PC-9 (cell line): ENCODE data around the gene COL18A1. TPM values are rescaled to one million over a fixed set of nuclear protein-coding genes. Genes with fewer than 3 reads are reported as not detected.

Source experiments
- BruUV-seq: library from RNA; stranded (reverse); fragments of 400-500 nt; replicated peaks from 2 replicates; lab custom pipeline; 2021; lab: Mats Ljungman, UMichigan
- CTCF ChIA-PET: fragments of 300-600 bp; sonication (Branson Sonifier 250); formaldehyde crosslinking; loops from one replicate; lab custom pipeline; 2022; ENCODE audit warnings: antibody characterized with exemption; lab: Charles Lee
- POLR2A ChIA-PET: fragments of 300-600 bp; sonication (Branson Sonifier 250); formaldehyde crosslinking; loops from one replicate; lab custom pipeline; 2022; ENCODE audit warnings: antibody characterized with exemption; ENCODE audit not compliant: unreplicated experiment; lab: Charles Lee
- DNase-seq, 2 experiments: peaks; one replicate each; pipeline versions ENCODE4 v3.0.0 to v3.0.0-alpha.2; 2015 to 2022; ENCODE audit warnings: mixed read lengths in 1 of 2
- H2AFZ ChIP-seq: fragments of 200-600 bp; sonication (generic); 2 replicates; pipeline ENCODE4 v1.8.1; 2017; ENCODE audit warnings: antibody characterized with exemption
- H3F3A ChIP-seq: fragments of 200-600 bp; sonication (generic); 2 replicates; pipeline ENCODE4 v1.8.1; 2017; ENCODE audit warnings: antibody characterized with exemption, mild to moderate bottlenecking, low read depth; ENCODE audit not compliant: insufficient read depth
- H3K27ac ChIP-seq: fragments of 200-600 bp; sonication (generic); 2 replicates; pipeline ENCODE4 v1.6.1; 2016; ENCODE audit warnings: mixed run types
- H3K27me3 ChIP-seq: fragments of 200-600 bp; sonication (generic); 2 replicates; pipeline ENCODE4 v1.6.1; 2016; ENCODE audit warnings: low read depth, mixed run types; ENCODE audit not compliant: insufficient read depth
- H3K36me3 ChIP-seq: fragments of 200-600 bp; sonication (generic); 2 replicates; pipeline ENCODE4 v1.6.1; 2016; ENCODE audit warnings: low read depth, mixed run types
- H3K4me1 ChIP-seq: fragments of 200-600 bp; sonication (generic); replicated peaks from 2 replicates; pipeline ENCODE4 v1.6.1; 2016; ENCODE audit warnings: mixed run types; ENCODE audit not compliant: insufficient read depth
- H3K4me2 ChIP-seq: fragments of 200-600 bp; sonication (generic); 2 replicates; pipeline ENCODE4 v1.6.1; 2017; ENCODE audit warnings: mixed run types
- H3K4me3 ChIP-seq: fragments of 200-600 bp; sonication (generic); 2 replicates; pipeline ENCODE4 v1.6.1; 2016; ENCODE audit warnings: mixed run types
- H3K79me2 ChIP-seq: fragments of 200-600 bp; sonication (generic); 2 replicates; pipeline ENCODE4 v1.6.1; 2017; ENCODE audit warnings: low read depth, mixed run types
- H3K9me2 ChIP-seq: fragments of 200-600 bp; sonication (generic); 2 replicates; pipeline ENCODE4 v1.8.1; 2017; ENCODE audit warnings: mild to moderate bottlenecking; ENCODE audit not compliant: insufficient read depth
- H3K9me3 ChIP-seq: fragments of 200-600 bp; sonication (generic); 2 replicates; pipeline ENCODE4 v1.8.1; 2016; ENCODE audit warnings: low read depth; ENCODE audit not compliant: insufficient read depth
- H4K20me1 ChIP-seq: fragments of 200-600 bp; sonication (generic); 2 replicates; pipeline ENCODE4 v1.8.1; 2017; ENCODE audit not compliant: insufficient read depth
- EZH2 ChIP-seq: fragments of 200-600 bp; sonication (generic); IDR thresholded peaks from 2 replicates; pipeline ENCODE4 v1.8.0; 2017; ENCODE audit warnings: antibody characterized with exemption, low read depth
- intact Hi-C: fragments of 100-400 bp; cut with micrococcal nuclease; formaldehyde crosslinking; loops from one replicate; pipeline ENCODE4 v1.10.0; 2022; ENCODE audit not compliant: unreplicated experiment
- total RNA-seq: library from RNA; stranded (reverse); gene quantifications from 2 replicates; pipeline ENCODE4 v1.2.3, GENCODE V29; 2021
- TF ChIP-seq, protein P1 (sequence below): fragments of 200-600 bp; sonication (generic); conservative IDR thresholded peaks from 2 replicates; pipeline ENCODE4 v1.6.1; 2017; ENCODE audit warnings: mixed run types, antibody characterized with exemption, mild to moderate bottlenecking, moderate library complexity

The COL18A1 gene
- total RNA-seq, 1 experiment from 2014 or later = 82.4 TPM

DNA sequence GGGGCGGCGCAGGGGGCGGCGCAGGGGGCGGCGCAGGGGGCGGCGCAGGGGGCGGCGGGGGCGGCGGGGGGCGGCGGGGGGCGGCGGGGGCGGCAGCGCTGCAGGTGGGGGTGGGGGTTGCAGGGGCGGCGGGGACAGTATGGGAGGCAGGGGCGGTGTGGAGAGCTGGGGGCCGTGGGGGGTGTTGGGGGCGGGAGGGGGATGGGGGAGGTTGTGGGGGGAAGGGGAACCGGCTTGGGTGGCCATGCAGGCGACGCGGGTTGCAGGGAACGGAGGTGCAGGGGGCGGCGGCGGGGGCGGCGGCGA, 150.2 kb downstream of the COL18A1 start:
- POLR2A ChIA-PET = no interaction called here
- peaks cover 20% of the 10 kb centered on the region; the same call in 1 of the 2 replicates for H3K27me3 ChIP-seq

DNA sequence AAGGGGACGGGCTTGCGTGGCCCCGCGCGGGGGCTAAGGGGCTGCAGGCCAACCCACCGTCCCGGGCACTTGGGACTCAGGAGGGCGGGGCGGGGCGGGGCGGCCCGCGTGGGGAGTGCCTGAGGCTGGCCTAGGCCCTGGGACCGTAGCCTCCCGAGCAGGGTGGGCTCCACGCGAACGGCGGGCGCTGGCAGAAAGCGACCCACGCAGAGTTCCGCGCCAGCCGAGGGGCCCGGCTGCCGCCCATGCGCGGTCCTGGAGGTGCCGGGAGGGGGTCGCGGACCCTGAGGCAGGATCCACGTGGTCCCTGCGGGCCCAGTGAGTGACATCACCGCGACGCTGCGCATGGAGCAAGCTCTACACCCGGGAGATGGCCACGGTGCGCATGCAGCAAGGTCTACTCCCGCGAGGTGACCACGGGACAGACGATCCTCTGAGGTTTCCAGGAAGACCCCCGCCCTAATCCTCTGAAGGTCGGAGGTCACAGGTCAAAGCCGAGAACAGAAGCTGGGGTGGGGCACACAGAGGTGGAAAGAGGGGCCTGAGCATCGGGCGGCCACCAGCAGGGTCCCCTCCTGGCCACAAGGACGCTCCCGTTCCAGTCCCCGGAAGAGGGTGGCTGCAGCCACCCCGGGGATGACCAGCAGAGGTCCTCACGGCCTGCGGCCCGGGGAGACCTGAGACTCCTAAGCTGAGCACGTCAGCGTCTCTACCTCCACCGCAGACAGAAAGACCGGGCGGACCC, 150.8 kb downstream of the COL18A1 start:
- no TSS peak for BruUV-seq
- Histone ChIP-seq H3K9me2 (no peaks in the 10 kb centered on the region), H3K27ac (no peak overlapping the region), H3K36me3 (no peaks in the 10 kb centered on the region), H3F3A (no peaks in the 10 kb centered on the region), H3K4me3 (no peak overlapping the region), H3K79me2 (no peaks in the 10 kb centered on the region), H4K20me1 (no peaks in the 10 kb centered on the region), H3K4me2 (no peak overlapping the region), H3K27me3 (peaks cover 26% of the 10 kb centered on the region; the same call in 1 of the 2 replicates), H2AFZ (no peak overlapping the region), H3K9me3 (no peaks in the 10 kb centered on the region), H3K4me1 (peaks cover 11% of the 10 kb centered on the region)
- TF ChIP-seq EZH2 = no peak
- TF ChIP-seq, protein P1, sequence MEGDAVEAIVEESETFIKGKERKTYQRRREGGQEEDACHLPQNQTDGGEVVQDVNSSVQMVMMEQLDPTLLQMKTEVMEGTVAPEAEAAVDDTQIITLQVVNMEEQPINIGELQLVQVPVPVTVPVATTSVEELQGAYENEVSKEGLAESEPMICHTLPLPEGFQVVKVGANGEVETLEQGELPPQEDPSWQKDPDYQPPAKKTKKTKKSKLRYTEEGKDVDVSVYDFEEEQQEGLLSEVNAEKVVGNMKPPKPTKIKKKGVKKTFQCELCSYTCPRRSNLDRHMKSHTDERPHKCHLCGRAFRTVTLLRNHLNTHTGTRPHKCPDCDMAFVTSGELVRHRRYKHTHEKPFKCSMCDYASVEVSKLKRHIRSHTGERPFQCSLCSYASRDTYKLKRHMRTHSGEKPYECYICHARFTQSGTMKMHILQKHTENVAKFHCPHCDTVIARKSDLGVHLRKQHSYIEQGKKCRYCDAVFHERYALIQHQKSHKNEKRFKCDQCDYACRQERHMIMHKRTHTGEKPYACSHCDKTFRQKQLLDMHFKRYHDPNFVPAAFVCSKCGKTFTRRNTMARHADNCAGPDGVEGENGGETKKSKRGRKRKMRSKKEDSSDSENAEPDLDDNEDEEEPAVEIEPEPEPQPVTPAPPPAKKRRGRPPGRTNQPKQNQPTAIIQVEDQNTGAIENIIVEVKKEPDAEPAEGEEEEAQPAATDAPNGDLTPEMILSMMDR = no peak
- POLR2A ChIA-PET = no interaction called here
- CTCF ChIA-PET = interaction anchor here (0.6 kb wide), 1 partner anchor 745 kb away, joined by 3 read pairs; no protein-coding TSS in a partner anchor
- DNase-seq = no peak
- intact Hi-C loops = loop anchor here (2.0 kb wide), 1 partner anchor 263 kb away; no protein-coding TSS in a partner anchor

More for the DNA sequence above, 150.2 kb downstream of the COL18A1 start:
- Histone ChIP-seq H3K79me2 (no peaks in the 10 kb centered on the region), H3F3A (no peaks in the 10 kb centered on the region), H3K4me2 (no peak overlapping the region), H3K9me3 (no peaks in the 10 kb centered on the region), H2AFZ (no peak overlapping the region), H3K27ac (no peak overlapping the region), H3K36me3 (no peaks in the 10 kb centered on the region), H3K4me3 (no peak overlapping the region), H3K9me2 (no peaks in the 10 kb centered on the region), H3K4me1 (peaks cover 11% of the 10 kb centered on the region), H4K20me1 (no peaks in the 10 kb centered on the region)
- no TSS peak for BruUV-seq
- no peak for DNase-seq
- TF ChIP-seq EZH2 = no peak
- TF ChIP-seq, protein P1 = no peak
- CTCF ChIA-PET = interaction anchor here (0.6 kb wide), 1 partner anchor 744 kb away, joined by 3 read pairs; no protein-coding TSS in a partner anchor
- intact Hi-C loops = loop anchor here (2.0 kb wide), 1 partner anchor 264 kb away; no protein-coding TSS in a partner anchor

DNA sequence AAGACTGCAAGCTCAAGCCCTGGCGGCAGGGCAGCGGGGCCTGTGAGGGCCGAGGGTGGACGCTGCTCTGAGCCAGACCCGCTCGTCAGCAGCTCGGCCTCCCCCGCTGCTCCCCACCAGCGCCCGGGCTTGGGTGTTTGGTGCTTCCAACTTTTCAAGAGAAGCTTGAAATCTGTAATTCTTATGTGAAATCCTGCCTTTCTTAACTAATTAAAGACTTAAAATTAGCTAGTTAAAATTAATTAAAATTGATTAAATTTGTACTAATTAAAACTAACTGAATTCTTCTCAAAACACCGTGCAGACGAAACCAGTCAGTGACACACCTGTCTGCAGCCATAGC, 151.3 kb downstream of the COL18A1 start:
- BruUV-seq = no TSS peak
- no peak overlapping the region for H2AFZ ChIP-seq

More for the DNA sequence above, 151.3 kb downstream of the COL18A1 start:
- ChIA-PET POLR2A (no interaction called here), CTCF (no interaction called here)
- no peaks in the 10 kb centered on the region for H3F3A ChIP-seq
- no peaks in the 10 kb centered on the region for H3K9me2 ChIP-seq
- no peak for DNase-seq
- H3K27ac ChIP-seq = no peak overlapping the region
- TF ChIP-seq, protein P1 = no peak
- TF ChIP-seq EZH2 = no peak
- H3K4me1 ChIP-seq = peaks cover 6% of the 10 kb centered on the region
- intact Hi-C loops = no loop called here
- no peaks in the 10 kb centered on the region for H4K20me1 ChIP-seq
- no peaks in the 10 kb centered on the region for H3K79me2 ChIP-seq
- peaks cover 31% of the 10 kb centered on the region for H3K27me3 ChIP-seq
- H3K36me3 ChIP-seq = no peaks in the 10 kb centered on the region
- no peak overlapping the region for H3K4me3 ChIP-seq
- no peak overlapping the region for H3K4me2 ChIP-seq
- H3K9me3 ChIP-seq = no peaks in the 10 kb centered on the region
